Skeletal muscle satellite cell (primary cell): ENCODE data around the gene ZNF587B.
A peak's percentile ranks its signal among the peaks of the same experiment; 100 is the strongest.
"Not testable (repeated sequence)": the region's sequence is repeated elsewhere in the genome, so short reads cannot be mapped to it uniquely, and the experiment has no call there.

Source experiments
- H3K27me3 ChIP-seq: 2 replicates; pipeline ENCODE4 v1.7.0; 2013; ENCODE audit warnings: low read length; ENCODE audit not compliant: control insufficient read depth, insufficient read depth
- H3K36me3 ChIP-seq: 2 replicates; pipeline ENCODE4 v1.7.0; 2013; ENCODE audit warnings: mild to moderate bottlenecking, control low read depth, low read length; ENCODE audit not compliant: insufficient read depth
- H3K4me1 ChIP-seq: 2 replicates; pipeline ENCODE4 v1.7.0; 2013; ENCODE audit warnings: low read length; ENCODE audit not compliant: control insufficient read depth, insufficient read depth
- H3K4me2 ChIP-seq: 2 replicates; pipeline ENCODE4 v1.7.0; 2013; ENCODE audit warnings: mild to moderate bottlenecking, low read length
- H3K4me3 ChIP-seq: 2 replicates; pipeline ENCODE4 v1.7.0; 2013; ENCODE audit warnings: low read length
- H3K9ac ChIP-seq: 2 replicates; pipeline ENCODE4 v1.7.0; 2013; ENCODE audit warnings: mild to moderate bottlenecking, low read depth, low read length, moderate library complexity
- H3K9me3 ChIP-seq: replicated peaks from 2 replicates; pipeline ENCODE4 v1.7.0; 2013; ENCODE audit warnings: mild to moderate bottlenecking, control low read depth, low read length

The ZNF587B gene

DNA sequence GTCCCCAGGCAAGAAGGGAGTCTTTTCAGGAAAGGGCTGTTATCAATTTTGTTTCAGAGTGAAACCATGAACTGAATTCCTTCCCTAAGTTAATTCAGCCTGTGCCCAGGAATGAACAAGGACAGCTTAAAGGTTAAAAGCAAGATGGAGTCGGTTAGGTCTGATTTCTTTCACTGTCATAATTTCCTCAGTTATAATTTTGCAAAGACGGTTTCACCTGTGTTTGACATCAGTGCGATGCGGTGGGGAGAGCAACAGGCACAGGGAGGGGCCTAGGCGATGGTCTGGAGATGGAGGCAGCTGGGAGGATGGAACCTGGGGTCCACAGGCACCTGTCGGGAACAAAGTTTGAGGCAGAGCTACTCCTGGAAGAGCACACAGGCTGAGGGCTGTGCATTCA, 9.5 kb upstream of the ZNF587B start:
- Histone ChIP-seq H3K4me1 (peaks cover 7% of the 10 kb centered on the region), H3K36me3 (no peaks in the 10 kb centered on the region), H3K9me3 (no peaks in the 10 kb centered on the region), H3K27me3 (no peaks in the 10 kb centered on the region), H3K9ac (peak overlapping the region; percentile 90), H3K4me2 (peak overlapping the region; percentile 77), H3K4me3 (peak overlapping the region; percentile 87)

DNA sequence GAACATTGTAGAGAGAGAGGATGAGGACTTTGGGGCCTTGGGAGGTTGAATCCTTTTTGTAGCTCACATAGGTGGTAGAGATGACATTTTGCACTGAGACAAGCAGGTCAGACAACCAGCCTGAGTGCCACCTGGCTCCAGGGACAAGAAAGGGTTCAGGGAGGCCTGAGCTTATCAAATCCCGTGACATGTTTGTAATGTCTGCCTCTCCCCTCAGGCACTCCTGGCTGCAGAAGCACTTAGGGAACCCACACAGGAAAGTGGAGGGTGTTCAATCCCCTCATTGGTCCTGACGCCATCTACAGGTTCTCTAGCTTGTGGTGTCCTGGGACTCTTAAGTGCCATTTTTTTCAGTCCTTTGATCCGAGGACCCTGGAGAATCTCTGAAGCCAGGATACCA, 9.0 kb upstream of the ZNF587B start:
- H3K4me1 ChIP-seq, H3K27me3 ChIP-seq, H3K36me3 ChIP-seq, H3K9me3 ChIP-seq, H3K9ac ChIP-seq: not testable (repeated sequence)
- peak overlapping the region; percentile 87 for H3K4me3 ChIP-seq
- peak overlapping the region; percentile 77 for H3K4me2 ChIP-seq

DNA sequence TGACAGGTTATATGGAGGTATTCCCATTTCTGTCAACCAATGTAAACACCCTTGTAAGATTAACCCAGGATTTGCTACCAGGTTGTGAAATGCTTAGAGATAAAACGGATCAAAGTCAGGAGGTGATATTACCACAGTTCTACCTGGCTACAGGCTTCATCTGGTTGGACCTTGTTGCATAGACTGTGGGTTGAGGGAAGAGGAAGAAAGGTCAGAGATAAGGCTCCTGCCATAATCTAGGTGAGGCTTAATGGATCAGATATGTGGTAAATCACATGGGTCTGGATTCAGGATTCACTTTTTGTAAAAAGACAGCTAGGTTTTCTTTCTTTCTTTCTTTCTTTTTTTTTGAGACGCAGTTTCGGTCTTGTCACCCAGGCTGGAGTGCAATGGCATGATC, 8.6 kb upstream of the ZNF587B start:
- not testable (repeated sequence) for H3K4me1 ChIP-seq, H3K36me3 ChIP-seq, H3K4me2 ChIP-seq

GRCh38 chr19:57823155-57823554, 6.9 kb upstream of the ZNF587B start:
- H3K27me3 ChIP-seq, H3K4me2 ChIP-seq, H3K4me1 ChIP-seq, H3K9ac ChIP-seq, H3K4me3 ChIP-seq, H3K9me3 ChIP-seq, H3K36me3 ChIP-seq: not testable (repeated sequence)

More for the DNA sequence above, 8.6 kb upstream of the ZNF587B start:
- not testable (repeated sequence) for H3K4me3 ChIP-seq, H3K27me3 ChIP-seq, H3K9me3 ChIP-seq, H3K9ac ChIP-seq

- not testable (repeated sequence) for H3K9me3 ChIP-seq, H3K4me1 ChIP-seq, H3K36me3 ChIP-seq, H3K9ac ChIP-seq, H3K4me3 ChIP-seq, H3K4me2 ChIP-seq, H3K27me3 ChIP-seq
These were observed 6.5 kb upstream of the ZNF587B start for GRCh38 chr19:57823608-57824007.

DNA sequence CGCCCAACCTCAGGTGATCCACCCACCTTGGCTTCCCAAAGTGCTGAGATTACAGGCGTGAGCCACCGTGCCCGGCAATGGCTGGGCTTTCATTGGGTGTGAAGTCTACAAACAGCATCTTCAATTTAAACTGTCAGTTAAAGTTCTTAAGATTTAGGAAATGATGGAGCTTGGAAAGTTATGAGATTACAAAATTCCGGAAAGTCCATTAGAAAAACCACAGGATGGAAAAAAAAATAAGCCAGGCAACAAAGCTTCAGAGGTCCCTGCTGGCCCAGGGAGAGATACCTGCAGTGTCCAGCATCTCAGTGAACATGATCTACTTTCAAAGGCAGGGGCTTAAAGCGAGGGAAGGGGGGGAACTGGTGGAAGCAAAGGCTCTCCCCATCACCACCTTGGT, 4.6 kb upstream of the ZNF587B start:
- no peaks in the 10 kb centered on the region for H3K27me3 ChIP-seq
- no peak overlapping the region for H3K9ac ChIP-seq
- H3K9me3 ChIP-seq, result peaks cover 2% of the 10 kb centered on the region
- no peak overlapping the region for H3K4me2 ChIP-seq
- H3K4me1 ChIP-seq, result peaks cover 5% of the 10 kb centered on the region
- peaks cover 14% of the 10 kb centered on the region for H3K36me3 ChIP-seq
- no peak overlapping the region for H3K4me3 ChIP-seq

GRCh38 chr19:57829316-57829715, 783 bp upstream of the ZNF587B start:
- no peak overlapping the region for H3K4me3 ChIP-seq
- no peaks in the 10 kb centered on the region for H3K4me1 ChIP-seq

GRCh38 chr19:57836991-57837390, 6.9 kb downstream of the ZNF587B start:
- not testable (repeated sequence) for H3K9ac ChIP-seq
- peaks cover 11% of the 10 kb centered on the region for H3K36me3 ChIP-seq

More at GRCh38 chr19:57829316-57829715, 783 bp upstream of the ZNF587B start:
- peaks cover 2% of the 10 kb centered on the region for H3K9me3 ChIP-seq
- no peaks in the 10 kb centered on the region for H3K27me3 ChIP-seq
- no peak overlapping the region for H3K9ac ChIP-seq
- H3K4me2 ChIP-seq, result no peak overlapping the region
- peaks cover 14% of the 10 kb centered on the region for H3K36me3 ChIP-seq

DNA sequence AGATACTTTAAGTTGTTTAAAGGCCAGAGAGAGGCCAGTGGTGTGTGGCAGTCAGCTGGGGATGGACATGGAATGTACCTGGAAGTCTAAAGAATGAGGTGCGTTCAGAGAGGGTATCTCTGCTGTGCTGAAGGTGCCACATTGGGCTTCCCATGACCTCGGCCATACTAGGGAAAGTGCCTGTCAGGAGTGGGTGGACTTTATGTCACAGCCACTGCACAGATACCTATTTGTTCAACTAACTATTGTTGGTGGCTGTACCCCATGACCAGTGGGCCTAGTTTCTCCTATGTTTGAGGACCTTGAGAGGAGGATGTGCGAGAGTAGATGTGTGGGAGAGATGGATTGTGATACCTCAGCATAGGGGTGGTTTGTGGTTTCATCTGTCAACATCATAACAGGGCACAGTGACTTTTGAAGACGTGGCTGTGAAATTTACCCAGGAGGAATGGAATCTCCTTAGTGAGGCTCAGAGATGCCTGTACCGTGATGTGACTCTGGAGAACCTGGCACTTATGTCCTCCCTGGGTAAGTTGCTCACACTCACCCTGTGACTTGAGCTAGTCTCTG, 8.6 kb downstream of the ZNF587B start:
- not testable (repeated sequence) for H3K4me2 ChIP-seq, H3K9me3 ChIP-seq, H3K4me1 ChIP-seq, H3K9ac ChIP-seq, H3K4me3 ChIP-seq, H3K27me3 ChIP-seq
- H3K36me3 ChIP-seq, result peaks cover 22% of the 10 kb centered on the region

More at GRCh38 chr19:57836991-57837390, 6.9 kb downstream of the ZNF587B start:
- H3K9me3 ChIP-seq, H3K27me3 ChIP-seq, H3K4me3 ChIP-seq, H3K4me2 ChIP-seq, H3K4me1 ChIP-seq: not testable (repeated sequence)

DNA sequence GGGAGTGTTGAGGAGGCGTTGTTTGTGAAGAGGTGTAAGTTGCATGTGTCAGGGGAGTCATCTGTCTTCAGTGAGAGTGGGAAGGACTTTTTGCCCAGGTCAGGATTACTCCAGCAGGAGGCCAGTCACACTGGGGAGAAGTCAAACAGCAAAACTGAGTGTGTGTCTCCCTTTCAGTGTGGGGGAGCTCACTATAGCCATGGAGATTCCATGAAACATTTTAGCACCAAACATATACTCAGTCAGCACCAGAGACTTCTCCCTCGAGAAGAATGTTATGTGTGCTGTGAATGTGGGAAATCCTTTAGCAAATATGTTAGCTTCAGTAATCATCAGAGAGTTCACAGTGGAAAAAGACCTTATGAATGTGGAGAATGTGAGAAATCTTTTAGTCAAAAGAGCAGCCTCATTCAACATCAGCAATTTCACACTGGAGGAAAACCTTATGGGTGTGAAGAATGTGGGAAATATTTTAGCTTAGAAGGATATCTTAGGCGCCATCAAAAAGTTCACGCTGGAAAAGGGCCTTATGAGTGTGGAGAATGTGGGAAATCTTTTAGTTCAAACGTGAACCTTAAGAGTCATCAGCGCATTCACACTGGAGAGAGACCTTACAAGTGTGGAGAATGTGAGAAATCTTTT, 11.1 kb downstream of the ZNF587B start:
- Histone ChIP-seq H3K9me3 (no peaks in the 10 kb centered on the region), H3K9ac (no peak overlapping the region), H3K4me1 (no peaks in the 10 kb centered on the region), H3K36me3 (peaks cover 32% of the 10 kb centered on the region), H3K4me2 (no peak overlapping the region), H3K27me3 (no peaks in the 10 kb centered on the region), H3K4me3 (no peak overlapping the region)

GRCh38 chr19:57847164-57847563, 17.1 kb downstream of the ZNF587B start:
- Histone ChIP-seq H3K36me3 (peaks cover 24% of the 10 kb centered on the region), H3K4me1 (peaks cover 12% of the 10 kb centered on the region)
- not testable (repeated sequence) for H3K27me3 ChIP-seq, H3K4me2 ChIP-seq, H3K4me3 ChIP-seq, H3K9me3 ChIP-seq, H3K9ac ChIP-seq

DNA sequence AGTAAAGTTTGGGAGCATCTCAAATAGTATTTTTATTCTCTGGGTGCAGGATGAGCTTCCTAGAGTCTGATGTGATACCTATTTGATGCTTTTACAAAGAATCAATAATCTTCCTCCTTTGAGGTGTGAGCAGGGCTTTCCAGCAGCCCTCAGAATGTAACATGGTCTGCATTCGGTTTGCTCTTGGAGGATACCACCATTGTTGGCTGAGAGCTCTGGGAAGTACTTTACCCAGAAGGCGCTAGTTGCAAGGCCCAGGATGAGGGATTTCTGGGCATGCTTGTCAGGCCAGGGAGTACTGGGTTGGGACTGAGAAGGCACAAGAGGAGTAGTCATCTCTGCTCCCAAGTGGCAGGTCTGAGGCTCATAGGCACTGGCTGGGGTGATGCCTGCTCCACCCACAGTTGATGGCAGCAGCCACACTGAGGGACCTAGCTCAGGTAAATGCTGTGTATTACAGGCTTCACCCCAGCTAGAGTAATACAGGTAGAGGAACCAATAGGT, 19.1 kb downstream of the ZNF587B start:
- Histone ChIP-seq H3K4me1 (peaks cover 12% of the 10 kb centered on the region), H3K36me3 (peaks cover 15% of the 10 kb centered on the region), H3K4me3 (peak overlapping the region; percentile 83)
- H3K4me2 ChIP-seq, H3K9me3 ChIP-seq, H3K9ac ChIP-seq, H3K27me3 ChIP-seq: not testable (repeated sequence)
